Body of pancreas (tissue), 4 donors: ENCODE data around the gene SNX5.

Source experiments
- CTCF ChIP-seq, 7 experiments: fragments of 450-650 bp in 4 of 7; fragments of 200-600 bp in 3 of 7; sonication (generic) in 3 of 7; IDR thresholded peaks; one replicate each; pipeline ENCODE4 v1.5.1; 2016 to 2019; ENCODE audit warnings: antibody characterized with exemption in 7 of 7
- POLR2A ChIP-seq, 3 donors: fragments of 450-650 bp; IDR thresholded peaks; one replicate each; pipeline ENCODE4 v1.6.1; 2016; ENCODE audit warnings: antibody characterized with exemption in 3 of 3, mild to moderate bottlenecking in 2 of 3

DNA sequence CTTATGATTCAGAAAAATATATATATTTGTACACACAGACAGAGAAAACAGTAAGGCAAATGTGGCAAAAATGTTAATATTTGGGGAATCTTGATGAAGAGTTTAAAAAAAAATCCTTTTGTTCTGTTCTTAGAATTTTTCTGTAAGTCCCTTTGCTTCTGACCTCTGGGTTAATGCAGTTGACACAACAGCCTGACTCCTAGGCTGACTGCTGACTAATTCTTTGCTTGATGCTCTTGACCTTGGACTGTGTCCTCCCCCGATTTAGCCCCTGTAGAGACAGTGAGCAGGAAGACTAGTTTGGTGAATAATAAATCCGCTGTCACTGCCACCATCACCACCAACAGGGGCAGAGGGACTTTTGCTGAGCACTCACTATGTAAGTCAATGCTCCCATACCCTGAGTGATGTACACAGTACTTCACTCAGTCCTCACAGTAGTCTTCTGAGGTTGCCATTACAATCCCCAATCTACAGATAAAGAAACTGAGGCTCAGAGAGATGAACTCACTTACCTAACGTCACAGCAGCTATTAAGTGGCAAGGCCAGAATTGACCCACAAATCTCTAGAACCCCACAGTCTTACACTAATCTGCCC lies 71.7 kb downstream of the SNX5 start:
- TF ChIP-seq CTCF (IDR thresholded peaks at IDR 0.05) (peak in 1 of 7 experiments; percentile 1), POLR2A (IDR thresholded peaks at IDR 0.05) (no peak)
